H1 (cell line): ENCODE measurements around the gene CBX4. TPM values are rescaled to one million over a fixed set of nuclear protein-coding genes. Genes with fewer than 3 reads are reported as not detected.

Source experiments
- CTCF ChIA-PET: fragments of 300-600 bp; sonication (Branson Sonifier 250); formaldehyde crosslinking; loops from one replicate; lab custom pipeline; 2021; ENCODE audit not compliant: partially characterized antibody; lab: Charles Lee
- POLR2A ChIA-PET: fragments of 300-600 bp; sonication (Branson Sonifier 250); formaldehyde crosslinking; loops from one replicate; lab custom pipeline; 2021; ENCODE audit warnings: inconsistent platforms; ENCODE audit not compliant: partially characterized antibody; lab: Charles Lee
- DNase-seq, 2 experiments: peaks; one replicate each; pipeline versions ENCODE4 v3.0.0 to v3.0.0-alpha.2; 2010 to 2022; ENCODE audit warnings: low spot score in 2 of 2, low read depth in 1 of 2, mixed read lengths in 1 of 2
- FAIRE-seq: peaks from 2 replicates; lab custom pipeline; 2011; peaks lifted over from hg19 to GRCh38; lab: Jason Lieb, UNC
- H2AFZ ChIP-seq: 2 replicates; pipeline ENCODE4 v1.8.1; 2012; ENCODE audit warnings: low read length, inconsistent platforms
- H2AK5ac ChIP-seq: 2 replicates; pipeline ENCODE4 v1.6.1; 2013; ENCODE audit warnings: low read depth, low read length
- H2BK120ac ChIP-seq: replicated peaks from 2 replicates; pipeline ENCODE3; 2013; ENCODE audit warnings: low read depth, low read length, inconsistent platforms
- H2BK12ac ChIP-seq: 2 replicates; pipeline ENCODE4 v1.6.1; 2013; ENCODE audit warnings: low read depth, low read length
- H2BK15ac ChIP-seq: 2 replicates; pipeline ENCODE4 v1.6.1; 2013; ENCODE audit warnings: low read length
- H2BK20ac ChIP-seq: 2 replicates; pipeline ENCODE4 v1.6.1; 2013; ENCODE audit warnings: low read length
- H2BK5ac ChIP-seq: 2 replicates; pipeline ENCODE4 v1.6.1; 2013; ENCODE audit warnings: low read depth, low read length
- H3K14ac ChIP-seq: 2 replicates; pipeline ENCODE4 v1.6.1; 2013; ENCODE audit warnings: inconsistent platforms; ENCODE audit not compliant: insufficient read length
- H3K18ac ChIP-seq: 2 replicates; pipeline ENCODE4 v1.6.1; 2013; ENCODE audit warnings: low read length; ENCODE audit errors: extremely low read depth
- H3K23ac ChIP-seq: 2 replicates; pipeline ENCODE4 v1.6.1; 2013; ENCODE audit warnings: inconsistent platforms; ENCODE audit not compliant: insufficient read length
- H3K23me2 ChIP-seq: 2 replicates; pipeline ENCODE4 v1.6.1; 2013; ENCODE audit warnings: low read depth, low read length
- H3K27ac ChIP-seq: 2 replicates; pipeline ENCODE4 v1.6.1; 2011; ENCODE audit warnings: low read depth, low read length, inconsistent platforms
- H3K27me3 ChIP-seq, 4 experiments: replicated peaks in 1 of 4; 1 replicate in 1 of 4; 2 replicates in 3 of 4; pipeline versions ENCODE4 v1.6.1 to v1.8.1; 2011 to 2013; ENCODE audit warnings: low read length in 3 of 4, mild to moderate bottlenecking in 3 of 4, inconsistent platforms in 2 of 4, mixed read lengths in 2 of 4, moderate library complexity in 1 of 4; ENCODE audit not compliant: control insufficient read depth in 3 of 4, insufficient read depth in 3 of 4; ENCODE audit errors: extremely low read depth in 1 of 4
- H3K36me3 ChIP-seq, 4 experiments: 2 replicates each; pipeline versions ENCODE4 v1.6.1 to v1.8.1; 2011 to 2013; ENCODE audit warnings: mild to moderate bottlenecking in 4 of 4, low read length in 3 of 4, moderate library complexity in 2 of 4, control low read depth in 1 of 4, inconsistent platforms in 1 of 4; ENCODE audit not compliant: insufficient read depth in 4 of 4, control insufficient read depth in 2 of 4
- H3K4ac ChIP-seq: replicated peaks from 2 replicates; pipeline ENCODE3; 2013; ENCODE audit warnings: low read length, low read depth, mixed read lengths, inconsistent platforms; ENCODE audit not compliant: insufficient read length
- H3K4me1 ChIP-seq, 4 experiments: replicated peaks in 1 of 4; 1 replicate in 1 of 4; 2 replicates in 3 of 4; pipeline versions ENCODE4 v1.6.1 to v1.8.1; 2011 to 2013; ENCODE audit warnings: low read length in 3 of 4, inconsistent platforms in 2 of 4, mixed read lengths in 1 of 4; ENCODE audit not compliant: insufficient read depth in 4 of 4, control insufficient read depth in 3 of 4
- H3K4me2 ChIP-seq, 2 experiments: 2 replicates each; pipeline versions ENCODE4 v1.6.1 to v1.8.1; 2011 to 2013; ENCODE audit warnings: low read depth in 2 of 2, low read length in 2 of 2, control low read depth in 1 of 2, inconsistent platforms in 1 of 2, mild to moderate bottlenecking in 1 of 2; ENCODE audit not compliant: insufficient read depth in 1 of 2
- H3K4me3 ChIP-seq, 4 experiments: fragments of 200-600, 300-600 bp in 1 of 4; sonication (generic), shearing (Covaris generic), sonication (Bioruptor Twin) in 1 of 4; 2 replicates each; pipeline versions ENCODE4 v1.5.1 to v1.8.1; 2011 to 2016; ENCODE audit warnings: low read length in 4 of 4, low read depth in 3 of 4, control low read depth in 2 of 4, inconsistent platforms in 2 of 4, mild to moderate bottlenecking in 2 of 4, mixed read lengths in 1 of 4, moderate library complexity in 1 of 4; ENCODE audit not compliant: insufficient read depth in 2 of 4; ENCODE audit errors: extremely low read depth in 1 of 4
- H3K56ac ChIP-seq: replicated peaks from 2 replicates; pipeline ENCODE3; 2013; ENCODE audit warnings: low read depth, mild to moderate bottlenecking, mixed read lengths, low read length, inconsistent platforms; ENCODE audit not compliant: insufficient read length
- H3K79me1 ChIP-seq: 2 replicates; pipeline ENCODE4 v1.6.1; 2013; ENCODE audit warnings: low read depth, low read length, control low read depth
- H3K79me2 ChIP-seq, 2 experiments: 2 replicates each; pipeline versions ENCODE4 v1.6.1 to v1.8.1; 2012 to 2013; ENCODE audit warnings: low read length in 2 of 2, mild to moderate bottlenecking in 2 of 2, inconsistent platforms in 1 of 2; ENCODE audit not compliant: insufficient read depth in 2 of 2, control insufficient read depth in 1 of 2
- H3K9ac ChIP-seq, 4 experiments: replicated peaks in 1 of 4; 1 replicate in 1 of 4; 2 replicates in 3 of 4; pipeline versions ENCODE4 v1.6.1 to v1.8.1; 2011 to 2013; ENCODE audit warnings: low read depth in 3 of 4, low read length in 3 of 4, control low read depth in 2 of 4, mild to moderate bottlenecking in 2 of 4, moderate library complexity in 2 of 4, inconsistent platforms in 1 of 4; ENCODE audit errors: extremely low read depth in 1 of 4
- H3K9me3 ChIP-seq, 2 experiments: 2 replicates each; pipeline versions ENCODE4 v1.6.1 to v1.8.1; 2012 to 2013; ENCODE audit warnings: mild to moderate bottlenecking in 2 of 2, moderate library complexity in 2 of 2, control low read depth in 1 of 2, inconsistent platforms in 1 of 2, low read depth in 1 of 2, low read length in 1 of 2, mixed read lengths in 1 of 2; ENCODE audit not compliant: insufficient read depth in 2 of 2
- H4K20me1 ChIP-seq, 2 experiments: replicated peaks in 1 of 2; 2 replicates each; pipeline versions ENCODE3 to v1.8.1; 2011 to 2013; ENCODE audit warnings: inconsistent platforms in 2 of 2, low read length in 2 of 2, mild to moderate bottlenecking in 1 of 2; ENCODE audit not compliant: insufficient read depth in 2 of 2, control insufficient read depth in 1 of 2
- H4K5ac ChIP-seq: 2 replicates; pipeline ENCODE4 v1.6.1; 2013; ENCODE audit warnings: low read length, low read depth, mixed read lengths, inconsistent platforms; ENCODE audit not compliant: insufficient read length
- H4K8ac ChIP-seq: 2 replicates; pipeline ENCODE4 v1.8.0; 2013; ENCODE audit warnings: mild to moderate bottlenecking, moderate library complexity, low read length, inconsistent platforms; ENCODE audit not compliant: insufficient read depth; ENCODE audit errors: extremely low read depth
- H4K91ac ChIP-seq: replicated peaks from 2 replicates; pipeline ENCODE3; 2013; ENCODE audit warnings: low read length, mixed read lengths, inconsistent platforms; ENCODE audit not compliant: insufficient read length
- CTBP2 ChIP-seq: IDR thresholded peaks from 2 replicates; pipeline ENCODE4 v1.7.0; 2011; ENCODE audit warnings: borderline replicate concordance, mild to moderate bottlenecking, moderate library complexity, mixed read lengths, low read length; ENCODE audit not compliant: insufficient read depth, insufficient read length
- CTCF ChIP-seq, 3 experiments: IDR thresholded peaks; 1 replicate in 2 of 3; 2 replicates in 1 of 3; pipeline versions ENCODE4 v1.5.1 to v1.6.1; 2011; ENCODE audit warnings: low read length in 3 of 3, mild to moderate bottlenecking in 3 of 3, inconsistent platforms in 2 of 3, low read depth in 1 of 3, moderate library complexity in 1 of 3; ENCODE audit not compliant: insufficient read depth in 1 of 3; ENCODE audit errors: control extremely low read depth in 1 of 3
- RAD21 ChIP-seq, 2 experiments: IDR thresholded peaks in 1 of 2; conservative IDR thresholded peaks in 1 of 2; 2 replicates each; pipeline ENCODE4 v1.6.1; 2011; ENCODE audit warnings: low read depth in 2 of 2, low read length in 2 of 2, improper control_type of control experiment in 1 of 2, inconsistent platforms in 1 of 2, mild to moderate bottlenecking in 1 of 2, moderate library complexity in 1 of 2
- WGBS, 2 experiments: shearing (Covaris generic) in 1 of 2; methylation state at CpG; one replicate each; pipeline versions ENCODE4 v1.1.6 to v1.1.7; 2013 to 2015; ENCODE audit warnings: low lambda C conversion rate in 2 of 2, mixed read lengths in 2 of 2, inconsistent platforms in 1 of 2, low coverage in 1 of 2, missing lambda C conversion rate in 1 of 2; ENCODE audit not compliant: insufficient replicate concordance in 2 of 2, insufficient coverage in 1 of 2, insufficient read length in 1 of 2; ENCODE audit errors: extremely low coverage in 1 of 2, missing lambda C conversion rate in 1 of 2; 5-methylcytosine and 5-hydroxymethylcytosine counted together
- polyA plus RNA-seq, 7 experiments: library from polyadenylated mRNA; depleted of rRNA in 3 of 7; stranded (reverse) in 5 of 7; unstranded in 2 of 7; fragments of >200 nt in 5 of 7; fragments of 200-250 nt in 2 of 7; gene quantifications; 1 replicate in 5 of 7; 2 replicates in 1 of 7; 4 replicates in 1 of 7; pipeline versions ENCODE4 v1.2.1 to v1.2.3, GENCODE V29; 2011 to 2013; ENCODE audit warnings: missing spikeins in 2 of 7, mixed read lengths in 2 of 7
- total RNA-seq: library from RNA; stranded (reverse); fragmentation: NEBNext Ultra II Directional; extraction: Animal tissue kit (Norgen Biotek cat#: 25700); gene quantifications from 2 replicates; pipeline ENCODE4 v1.2.1, GENCODE V29; 2021

CBX4 gene
- total and polyA plus RNA-seq, 2 of the 8 experiments (the other 6 are each of a cell fraction or from before 2014, with no cell fraction given) = 1.8 to 4.0 TPM

DNA sequence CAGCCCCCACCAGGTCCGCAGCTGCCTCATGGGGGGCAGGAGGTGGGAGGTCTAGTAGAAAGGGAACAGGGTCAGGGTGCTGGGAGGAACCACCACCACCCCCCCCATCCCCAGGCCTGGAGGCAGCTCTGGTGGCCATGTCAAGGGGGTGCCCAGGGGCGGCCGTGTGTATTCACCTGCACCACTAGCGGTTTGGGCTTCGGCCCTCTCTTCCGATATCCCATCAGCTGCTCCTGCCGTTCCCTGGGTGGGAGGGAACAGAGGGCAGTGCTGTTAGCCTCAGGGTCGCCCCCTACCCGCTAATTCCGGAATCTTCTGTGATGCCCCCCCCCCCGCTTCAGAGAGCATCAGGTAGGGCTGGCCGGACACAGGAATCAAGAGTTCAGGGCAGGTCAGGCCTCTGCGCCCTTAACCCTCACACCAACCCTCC, 3.8 kb downstream of the CBX4 start:
- H3K79me1 ChIP-seq = no peaks in the 10 kb centered on the region
- peak in 1 of 2 experiments; percentile 63 for DNase-seq
- no peak overlapping the region for H3K27ac ChIP-seq
- H2BK120ac ChIP-seq = no peak overlapping the region
- no peak overlapping the region for H3K4ac ChIP-seq
- no peak overlapping the region for H2BK5ac ChIP-seq
- H3K23me2 ChIP-seq = peaks cover 18% of the 10 kb centered on the region; the same call in 1 of the 2 replicates
- H3K14ac ChIP-seq = no peak overlapping the region
- H2AK5ac ChIP-seq = no peak overlapping the region
- H4K91ac ChIP-seq = no peak overlapping the region
- no peak overlapping the region for H2AFZ ChIP-seq
- H4K20me1 ChIP-seq = peaks cover 7 to 12% of the 10 kb centered on the region in 2 experiments
- peaks cover 58 to 87% (median 83%) of the 10 kb centered on the region in 4 experiments for H3K27me3 ChIP-seq
- H2BK12ac ChIP-seq = peak overlapping the region; percentile 81; the same call in 1 of the 2 replicates
- ChIA-PET POLR2A (interaction anchor here (0.6 to 15.2 kb wide), 16 partner anchors 9 to 158 kb away, joined by 3 to 374 read pairs (median 4); partner anchors contain the start of genes CBX2 and CBX8), CTCF (interaction anchor here (0.6 to 24.7 kb wide), 52 partner anchors 8 to 948 kb away, joined by 3 to 576 read pairs (median 4); partner anchors contain the start of genes CBX8 and RBFOX3)
- no peak overlapping the region; the same call in 1 of the 2 replicates for H4K8ac ChIP-seq
- peak overlapping the region in 3 of 4 experiments; percentile 31 to 63 (median 43); a peak in 6 of 8 replicates for H3K4me3 ChIP-seq
- H3K9ac ChIP-seq = no peak overlapping the region
- H2BK15ac ChIP-seq = no peak overlapping the region; the same call in 1 of the 2 replicates
- H4K5ac ChIP-seq = no peak overlapping the region
- FAIRE-seq = no peak
- H3K23ac ChIP-seq = no peak overlapping the region
- H3K18ac ChIP-seq = peak overlapping the region; percentile 25; the same call in 1 of the 2 replicates
- H2BK20ac ChIP-seq = no peak overlapping the region
- H3K56ac ChIP-seq = no peak overlapping the region
- H3K4me2 ChIP-seq = peak overlapping the region; percentile 75 to 88
- H3K36me3 ChIP-seq = peaks cover 0 to 9% (median 0%) of the 10 kb centered on the region in 4 experiments; a peak in 1 of 8 replicates
- no peaks in the 10 kb centered on the region for H3K79me2 ChIP-seq
- WGBS, 2 experiments = 29% methylated on average over 11 of the region's 13 CpGs; no CpG with 5 or more reads in 1 of the 2 experiments
- H3K4me1 ChIP-seq = peaks cover 6 to 50% (median 37%) of the 10 kb centered on the region in 4 experiments
- H3K9me3 ChIP-seq = peaks cover 0 to 4% of the 10 kb centered on the region in 2 experiments; a peak in 2 of 4 replicates
- TF ChIP-seq CTCF (IDR thresholded peaks at IDR 0.05; ENCODE audit: control extremely low read depth in 1 of 3, insufficient read depth in 1 of 3, low read depth in 1 of 3, low read length in 3 of 3) = peak; percentile 19 to 42 (median 34); a peak in 3 of 4 replicates
- TF ChIP-seq CTBP2 = no peak
- peak in 1 of 2 experiments; percentile 25; a peak in 1 of 4 replicates for TF ChIP-seq RAD21 (IDR thresholded peaks at IDR 0.05 in 1 of 2, conservative IDR thresholded peaks at IDR 0.05 in 1 of 2; ENCODE audit: low read depth in 2 of 2, low read length in 2 of 2)
